SIG-M5 (cell line): Measurements from ENCODE around the gene HNRNPL.
A peak's percentile ranks its signal among the peaks of the same experiment; 100 is the strongest.
"Not testable (repeated sequence)": the region's sequence is repeated elsewhere in the genome, so short reads cannot be mapped to it uniquely, and the experiment has no call there.

Experiments
- DNase-seq: peaks from one replicate; lab custom pipeline; 2025; lab: John Stamatoyannopoulos, UW

HNRNPL gene

GRCh38 chr19:38849860-38850435 is at the start of gene HNRNPL:
Gene HNRNPL, minus strand, starts transcription at chr19:38849986. Its CDS starts 20 bp downstream, at chr19:38849966.
- DNase-seq: peak; percentile 99

- no peak for DNase-seq
Measured at GRCh38 chr19:38898788-38899446, 49.1 kb upstream of the HNRNPL start.

DNA sequence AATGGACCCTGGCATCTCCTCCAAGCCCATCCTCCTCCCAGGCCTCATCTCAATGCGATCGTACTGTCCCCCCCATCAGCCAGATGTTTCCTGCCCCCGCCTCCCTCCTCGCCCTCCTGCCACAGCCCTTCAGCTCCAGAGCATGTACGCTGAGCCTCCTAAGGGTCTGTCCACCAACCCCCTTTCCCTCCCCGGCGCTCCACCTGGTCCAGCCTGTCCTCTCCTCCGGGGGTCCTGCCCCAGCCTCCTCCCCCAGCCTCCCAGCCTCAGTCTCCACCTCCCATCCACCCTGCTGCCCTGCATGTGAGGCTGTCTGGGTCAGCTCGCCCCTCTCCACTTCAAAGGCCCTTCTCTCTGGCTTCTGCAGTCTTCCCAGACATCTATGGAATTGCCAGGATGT is 45.2 kb upstream of the HNRNPL start:
- DNase-seq: no peak

GRCh38 chr19:38893341-38893771 is 43.6 kb upstream of the HNRNPL start:
- DNase-seq: no peak

GRCh38 chr19:38892841-38893240 is 43.1 kb upstream of the HNRNPL start:
- no peak for DNase-seq

DNA sequence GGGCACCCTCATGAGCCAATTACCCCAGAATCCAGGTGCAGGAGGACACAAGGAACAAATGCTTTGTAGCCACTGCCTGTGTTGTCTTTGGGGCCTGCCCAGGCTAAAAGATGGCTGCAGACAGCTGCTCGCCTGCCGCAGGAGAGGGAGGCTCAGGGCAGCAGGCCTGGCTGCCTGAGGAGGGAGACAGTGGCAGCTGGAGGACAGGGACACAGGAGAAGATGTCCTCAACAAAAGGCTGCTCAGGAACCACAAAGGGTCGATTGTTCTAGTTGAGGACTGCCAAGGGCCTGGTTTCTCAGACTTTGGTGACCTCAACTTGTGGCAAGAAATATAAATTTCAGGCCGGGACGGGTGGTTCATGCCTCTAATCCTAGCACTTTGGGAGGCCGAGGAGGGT is 42.0 kb upstream of the HNRNPL start:
- no peak for DNase-seq

- DNase-seq: no peak
Measured at GRCh38 chr19:38890686-38891085, 40.9 kb upstream of the HNRNPL start.

- no peak for DNase-seq
Measured at GRCh38 chr19:38889803-38890202, 40.0 kb upstream of the HNRNPL start.

DNA sequence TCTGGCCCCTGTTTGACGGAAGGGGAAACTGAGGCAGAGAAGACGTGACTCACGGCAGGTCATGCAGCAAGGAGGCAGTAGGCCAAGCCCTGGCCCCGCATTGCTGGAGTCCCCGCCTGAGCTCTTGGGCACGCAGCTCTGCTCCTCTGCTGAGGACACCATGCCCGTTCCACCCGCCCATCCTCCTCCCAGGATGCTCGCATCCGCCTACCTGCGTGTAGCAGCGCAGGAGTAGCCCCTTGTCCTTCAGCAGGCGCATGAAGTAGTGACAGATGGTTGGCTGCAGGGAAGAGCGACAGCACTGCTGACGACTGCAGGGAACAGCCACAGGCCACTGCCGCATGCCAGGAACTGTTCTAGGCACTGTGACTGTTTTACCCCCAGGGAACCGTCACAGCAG is 39.1 kb upstream of the HNRNPL start:
- no peak for DNase-seq

DNA sequence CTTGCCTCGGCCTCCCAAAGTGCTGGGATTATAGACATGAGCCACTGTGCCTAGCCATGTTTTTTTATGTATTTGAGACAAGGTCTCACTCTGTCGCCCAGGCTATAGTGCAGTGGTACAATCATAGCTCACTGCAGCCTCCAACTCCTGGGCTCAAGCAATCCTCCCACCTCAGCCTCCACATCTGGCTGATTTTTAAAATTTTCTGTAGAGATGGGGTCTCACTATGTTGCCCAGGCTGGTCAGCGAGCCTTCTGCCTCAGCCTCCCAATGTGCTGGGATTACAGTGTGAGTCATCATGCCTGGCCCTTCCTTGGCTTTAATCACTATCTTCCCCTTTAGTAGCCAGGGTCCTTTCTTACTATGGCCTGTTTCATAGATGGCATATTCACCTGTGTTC is 34.9 kb upstream of the HNRNPL start:
- DNase-seq: not testable (repeated sequence)

DNA sequence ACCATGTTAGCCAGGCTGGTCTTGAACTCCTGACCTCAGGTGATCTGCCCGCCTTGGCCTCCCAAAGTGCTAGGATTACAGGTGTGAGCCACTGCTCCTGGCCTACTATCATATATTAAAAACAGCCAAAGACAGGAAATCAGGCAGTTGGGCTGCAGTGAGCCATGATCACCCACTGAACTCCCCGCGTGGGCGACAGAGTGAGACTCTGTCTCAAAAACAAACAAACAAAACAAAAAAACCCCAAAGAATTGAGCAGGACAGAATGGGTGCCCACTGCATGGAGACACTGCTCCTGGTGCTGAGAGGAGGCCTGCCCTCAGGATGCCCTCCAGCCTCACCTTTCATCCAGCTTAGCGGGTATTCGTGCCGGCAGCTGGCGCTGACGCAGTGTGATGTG is 33.5 kb upstream of the HNRNPL start:
- no peak for DNase-seq

DNA sequence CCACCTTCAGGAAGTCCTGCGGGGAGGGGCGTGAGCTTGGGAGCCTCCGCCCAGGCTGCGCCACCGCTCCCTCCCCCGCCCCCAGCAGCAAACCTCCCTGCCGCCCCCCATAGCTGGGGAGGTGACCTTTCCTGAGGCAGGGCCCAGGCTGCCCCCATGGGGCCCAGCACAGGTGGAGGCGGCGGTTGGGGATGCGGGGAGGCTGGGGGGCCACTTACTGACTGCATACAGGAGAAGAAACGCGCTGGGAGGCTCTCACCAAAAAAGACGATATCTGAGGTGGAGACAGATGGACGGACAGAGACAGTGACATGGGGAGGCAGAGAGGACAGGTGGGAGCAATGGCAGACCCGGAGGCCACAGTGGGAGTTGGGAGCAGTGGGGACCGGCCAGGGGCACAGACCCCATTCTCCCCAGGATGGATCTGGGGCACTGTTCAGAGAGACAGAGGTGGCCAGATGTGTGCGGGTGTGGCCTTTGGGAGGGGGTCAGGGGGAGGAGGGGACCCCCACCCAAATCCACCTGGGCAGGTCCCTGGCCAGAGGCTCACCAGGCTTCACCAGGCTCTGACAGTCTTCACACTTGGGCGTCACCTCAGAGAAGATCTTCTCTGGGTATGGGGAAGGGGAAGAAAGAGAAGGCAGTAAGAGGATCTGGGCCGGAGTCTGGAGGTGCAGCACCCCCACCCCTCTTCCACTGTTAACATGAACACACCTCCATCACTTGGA is 31.3 kb upstream of the HNRNPL start:
- DNase-seq: no peak

DNA sequence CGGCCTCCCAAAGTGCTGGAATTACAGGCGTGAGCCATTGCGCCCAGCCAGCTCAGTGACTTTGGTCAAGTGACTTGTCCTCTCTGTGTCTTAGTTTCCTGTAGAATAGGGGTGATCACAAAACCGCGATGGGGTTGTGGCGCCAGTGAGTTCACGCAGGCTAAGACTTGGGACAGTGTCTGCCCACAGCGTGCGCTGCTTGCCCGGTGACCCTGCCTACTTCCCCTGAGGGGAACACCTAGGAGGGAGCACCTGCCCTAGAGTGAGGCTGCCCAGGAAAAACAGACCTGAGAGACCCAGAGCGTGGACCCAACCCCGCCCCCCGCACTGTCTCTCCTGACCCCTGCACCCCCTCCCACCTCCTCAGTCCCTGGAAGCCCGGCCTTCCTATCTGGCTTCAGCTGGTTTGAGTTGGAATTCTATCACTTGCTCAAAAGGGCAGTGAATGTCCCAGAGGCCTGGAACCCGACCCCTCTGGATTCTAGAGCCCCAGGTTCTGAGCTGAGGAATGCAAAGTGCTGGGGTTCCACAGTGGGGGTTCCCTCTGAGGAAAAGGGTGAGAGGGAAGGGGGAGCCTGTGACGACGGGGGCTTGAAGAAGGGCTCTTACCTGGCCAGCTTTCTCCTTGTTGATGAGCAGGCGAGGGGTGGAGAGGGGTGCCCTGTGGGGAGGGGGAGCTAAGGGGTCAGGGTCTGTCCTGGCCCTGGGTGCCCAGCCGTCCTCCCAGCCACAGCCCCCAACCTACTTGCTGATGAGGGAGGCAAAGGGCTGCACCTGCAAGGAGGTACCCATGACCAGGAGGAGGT is 30.5 kb upstream of the HNRNPL start:
- DNase-seq: no peak

DNA sequence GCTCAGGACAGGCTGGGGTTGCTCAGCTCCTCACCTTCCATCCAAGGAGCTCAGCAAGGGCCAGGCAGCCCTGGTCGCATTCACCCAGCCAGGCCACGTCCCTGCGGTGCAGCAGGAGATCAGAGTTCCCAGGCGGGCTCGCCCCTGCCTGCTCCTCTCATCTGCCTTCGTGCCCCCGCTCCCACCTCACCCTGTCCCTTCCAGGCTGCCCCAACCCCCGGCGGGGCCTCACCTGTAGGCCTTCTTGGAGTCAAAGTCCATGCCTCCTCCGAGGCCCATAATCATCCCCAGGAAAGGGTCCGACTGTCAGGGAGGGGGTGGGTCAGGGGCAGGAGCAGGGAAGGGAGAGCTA is 29.6 kb upstream of the HNRNPL start:
- no peak for DNase-seq

DNA sequence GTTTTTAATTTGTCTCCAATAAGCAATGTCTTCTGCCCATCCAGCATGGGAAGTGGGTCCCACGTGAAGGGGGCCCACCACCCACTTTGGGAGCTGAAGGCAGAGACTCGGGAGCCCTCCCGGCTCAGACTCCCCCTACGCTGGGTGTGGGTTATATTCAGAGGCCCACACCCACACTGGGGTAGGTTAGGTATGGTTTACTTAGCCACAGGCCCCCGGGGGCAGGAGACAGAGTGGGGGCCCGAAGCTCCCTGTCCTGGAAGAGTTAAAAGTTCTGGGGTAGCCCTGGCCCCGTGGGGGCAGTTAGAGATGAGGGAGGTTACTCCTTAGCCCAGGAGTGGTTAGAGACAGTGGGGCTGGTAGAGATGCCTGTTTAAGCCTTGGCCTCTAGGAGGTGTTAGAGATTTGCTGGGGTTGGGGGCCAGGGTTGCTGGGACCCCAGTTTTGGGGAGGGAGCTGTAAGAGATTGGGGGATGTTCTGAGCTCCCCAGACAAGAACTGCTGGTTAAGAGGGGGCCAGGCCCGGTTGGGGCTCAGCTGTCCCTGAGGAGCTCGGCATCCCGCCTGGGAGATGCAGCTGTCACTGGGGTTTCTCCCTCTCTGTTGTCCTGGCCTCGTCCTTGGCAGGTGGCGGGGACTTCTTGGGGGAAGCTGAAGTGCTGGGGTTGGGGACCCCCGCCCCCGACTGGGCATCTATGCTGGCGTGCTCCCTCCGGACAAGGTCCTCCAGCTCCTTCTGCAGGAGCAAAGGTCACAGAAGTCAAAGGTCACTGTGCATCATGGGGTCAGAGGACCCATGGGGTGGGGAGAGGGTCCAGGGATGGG is 29.0 kb upstream of the HNRNPL start:
- DNase-seq: no peak

DNA sequence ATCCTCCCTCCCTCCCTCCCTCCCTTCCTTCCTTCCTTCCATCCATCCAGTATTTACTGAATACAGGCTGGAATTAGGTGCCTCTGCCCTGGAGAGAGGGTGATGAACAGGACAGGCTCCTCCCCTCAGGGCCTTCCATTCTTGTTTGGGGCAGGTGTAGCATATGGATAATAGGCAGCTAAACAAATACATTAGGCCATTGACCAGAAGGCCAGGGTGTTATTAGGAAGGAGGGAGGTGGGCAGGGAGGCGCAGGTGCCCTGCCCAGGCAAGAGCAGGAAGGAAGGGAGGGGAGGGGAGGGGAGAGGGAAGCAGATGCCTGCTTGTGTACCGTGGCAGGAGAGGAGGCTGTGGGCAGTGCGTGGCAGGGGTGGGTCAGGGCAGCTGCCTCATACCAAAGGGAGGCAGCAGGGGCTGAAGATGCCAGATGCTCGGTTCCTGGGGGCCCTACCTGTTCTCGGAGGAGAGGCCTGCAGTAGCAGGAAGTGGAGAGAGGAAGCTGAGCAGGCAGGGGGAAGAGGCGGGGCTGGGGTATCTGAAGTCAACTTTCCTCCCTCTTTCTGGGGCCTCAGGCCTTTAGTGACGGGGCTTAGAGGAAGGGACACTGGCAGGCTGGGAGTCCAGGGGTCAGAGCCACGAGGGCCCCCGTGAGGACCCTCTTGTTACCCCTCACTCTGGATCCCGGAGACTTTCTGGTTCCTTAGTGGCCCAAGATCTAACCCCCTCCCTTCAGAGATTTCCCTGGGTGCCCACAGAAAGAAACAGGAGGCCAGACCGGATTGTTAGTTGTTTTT is 28.2 kb upstream of the HNRNPL start, which contains the start of gene RINL:
Gene RINL (minus strand): TSS at position 495 of the 794 bp plus-strand sequence. CDS start 1,533 bp downstream, outside the sequence.
- DNase-seq: no peak

DNA sequence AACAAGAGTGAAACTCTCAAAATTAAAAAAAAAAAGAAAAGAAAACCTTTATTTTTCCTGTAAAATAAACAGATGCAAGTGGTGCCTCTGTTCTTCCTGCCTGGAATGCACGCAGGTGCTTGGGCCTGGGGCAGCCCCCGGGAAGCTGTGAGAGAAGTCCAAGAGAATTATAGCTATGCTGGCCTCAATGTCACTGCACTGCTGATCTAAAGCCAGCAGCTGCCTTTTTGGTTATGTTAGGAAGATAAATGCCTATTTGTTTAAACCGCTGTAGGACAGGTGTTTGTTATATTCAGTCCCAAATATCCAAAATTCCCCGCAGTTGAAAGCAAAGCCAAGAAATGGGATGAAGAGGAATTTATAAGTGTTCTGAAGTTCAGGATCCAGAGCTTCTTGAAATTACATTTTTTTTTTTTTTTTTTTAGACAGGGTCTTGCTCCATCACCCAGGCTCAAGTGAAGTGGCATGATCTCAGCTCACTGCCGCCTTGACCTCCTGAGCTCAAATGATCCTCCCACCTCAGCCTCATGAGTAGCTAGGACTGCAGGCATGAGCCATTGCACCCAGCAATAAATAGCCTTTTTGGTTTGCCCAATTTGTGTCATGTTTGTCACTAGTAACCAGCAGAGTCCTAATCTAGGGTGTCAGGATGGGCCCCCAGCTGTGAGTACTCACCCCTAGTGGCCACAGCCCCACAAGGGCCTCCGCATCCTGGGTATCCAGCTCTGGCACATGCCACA is 26.0 kb upstream of the HNRNPL start:
- no peak for DNase-seq

DNA sequence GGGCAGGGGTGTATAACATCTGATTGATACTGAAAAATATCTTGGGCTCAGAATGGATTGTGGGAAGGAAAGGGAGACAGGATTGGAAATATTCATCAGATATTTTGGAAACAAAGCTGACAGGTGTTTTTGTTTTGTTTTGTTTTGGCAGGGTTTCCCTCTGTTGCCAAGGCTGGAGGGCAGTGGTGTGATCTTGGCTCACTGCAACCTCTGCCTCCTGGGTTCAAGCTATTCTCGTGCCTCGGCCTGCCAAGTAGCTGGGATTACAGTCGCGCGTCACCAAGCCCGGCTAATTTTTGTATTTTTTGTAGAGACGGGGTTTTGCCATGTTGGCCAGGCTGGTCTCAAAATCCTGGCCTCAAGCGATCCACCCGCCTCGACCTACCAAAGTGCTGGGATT is 23.6 kb upstream of the HNRNPL start:
- not testable (repeated sequence) for DNase-seq

DNA sequence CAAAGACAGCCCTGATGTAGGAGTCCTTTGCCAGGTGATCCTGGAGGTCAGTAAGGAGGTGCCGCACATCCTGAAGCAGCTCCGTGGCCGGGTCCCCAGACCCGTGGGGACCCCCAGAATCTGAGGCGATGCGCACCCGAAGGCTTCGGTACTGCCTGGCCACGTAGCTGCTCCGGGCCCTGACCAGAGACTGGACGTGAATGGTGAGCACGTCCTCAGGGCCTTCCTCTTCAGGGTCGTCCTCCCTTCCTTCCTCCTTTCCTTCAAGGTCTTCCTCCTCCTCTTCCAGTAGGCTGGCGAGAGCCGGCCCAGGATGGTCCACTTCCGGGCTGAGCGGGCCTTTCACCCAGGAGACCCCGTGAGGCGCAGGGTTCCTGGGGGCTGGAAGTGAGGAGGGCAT is 20.8 kb upstream of the HNRNPL start:
- no peak for DNase-seq
